ENCODE results near the gene MARCHF3. TPM values are rescaled to one million over a fixed set of nuclear protein-coding genes. Genes with fewer than 3 reads are reported as not detected.

Gene MARCHF3
- total RNA-seq, 6 experiments from 2014 or later: 0.33 to 4.3 (median 0.77) TPM

DNA sequence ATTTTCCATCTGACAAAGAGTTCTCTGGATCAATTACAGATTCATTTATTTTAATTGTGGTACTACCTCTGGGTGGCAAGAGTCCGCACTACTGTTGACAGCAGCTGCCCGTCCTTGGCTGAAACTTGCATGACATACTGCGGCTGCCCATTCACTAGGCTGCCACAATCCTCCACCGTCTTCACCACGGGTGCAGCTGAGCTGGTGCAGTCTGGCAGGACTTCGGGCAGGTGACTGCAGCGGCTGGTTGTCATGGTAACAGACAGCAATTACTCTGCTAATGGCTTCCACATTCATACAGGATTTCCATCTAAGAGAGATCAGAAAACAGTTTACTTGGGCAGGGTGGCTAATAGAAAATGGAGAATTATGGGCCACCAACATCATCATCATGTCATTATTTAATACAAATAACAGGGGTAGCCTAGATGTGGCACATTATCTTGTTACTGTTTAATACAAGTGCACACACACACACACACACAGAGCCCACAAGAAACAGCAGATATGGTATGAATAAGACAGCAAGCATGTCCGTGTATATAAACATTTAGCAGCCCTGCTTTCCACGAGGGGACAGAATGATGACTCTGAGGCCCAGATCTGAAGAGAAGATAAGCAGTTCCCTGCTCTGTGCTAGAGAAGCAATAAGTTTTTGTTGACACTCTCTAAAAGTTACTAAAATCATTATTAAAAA lies 112.3 kb downstream of the MARCHF3 start:
- Histone ChIP-seq H3K27ac (no peak overlapping the region), H3K4me1 (no peaks in the 10 kb centered on the region), H3K4me3 (no peak overlapping the region), H3K36me3 (no peaks in the 10 kb centered on the region), H3K9me3 (no peaks in the 10 kb centered on the region), H3K27me3 (no peaks in the 10 kb centered on the region)
- intact Hi-C loops (cut with DNase I): no loop called here
- TF ChIP-seq, protein P1, sequence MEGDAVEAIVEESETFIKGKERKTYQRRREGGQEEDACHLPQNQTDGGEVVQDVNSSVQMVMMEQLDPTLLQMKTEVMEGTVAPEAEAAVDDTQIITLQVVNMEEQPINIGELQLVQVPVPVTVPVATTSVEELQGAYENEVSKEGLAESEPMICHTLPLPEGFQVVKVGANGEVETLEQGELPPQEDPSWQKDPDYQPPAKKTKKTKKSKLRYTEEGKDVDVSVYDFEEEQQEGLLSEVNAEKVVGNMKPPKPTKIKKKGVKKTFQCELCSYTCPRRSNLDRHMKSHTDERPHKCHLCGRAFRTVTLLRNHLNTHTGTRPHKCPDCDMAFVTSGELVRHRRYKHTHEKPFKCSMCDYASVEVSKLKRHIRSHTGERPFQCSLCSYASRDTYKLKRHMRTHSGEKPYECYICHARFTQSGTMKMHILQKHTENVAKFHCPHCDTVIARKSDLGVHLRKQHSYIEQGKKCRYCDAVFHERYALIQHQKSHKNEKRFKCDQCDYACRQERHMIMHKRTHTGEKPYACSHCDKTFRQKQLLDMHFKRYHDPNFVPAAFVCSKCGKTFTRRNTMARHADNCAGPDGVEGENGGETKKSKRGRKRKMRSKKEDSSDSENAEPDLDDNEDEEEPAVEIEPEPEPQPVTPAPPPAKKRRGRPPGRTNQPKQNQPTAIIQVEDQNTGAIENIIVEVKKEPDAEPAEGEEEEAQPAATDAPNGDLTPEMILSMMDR (IDR thresholded peaks at IDR 0.05): no peak
- TF ChIP-seq POLR2A (IDR thresholded peaks at IDR 0.05): no peak
- ATAC-seq (no peak), DNase-seq (no peak)
- WGBS (ENCODE audit: insufficient coverage, low coverage, low lambda C conversion rate, missing lambda C conversion rate): 71% methylated on average over 9 of the region's 9 CpGs

DNA sequence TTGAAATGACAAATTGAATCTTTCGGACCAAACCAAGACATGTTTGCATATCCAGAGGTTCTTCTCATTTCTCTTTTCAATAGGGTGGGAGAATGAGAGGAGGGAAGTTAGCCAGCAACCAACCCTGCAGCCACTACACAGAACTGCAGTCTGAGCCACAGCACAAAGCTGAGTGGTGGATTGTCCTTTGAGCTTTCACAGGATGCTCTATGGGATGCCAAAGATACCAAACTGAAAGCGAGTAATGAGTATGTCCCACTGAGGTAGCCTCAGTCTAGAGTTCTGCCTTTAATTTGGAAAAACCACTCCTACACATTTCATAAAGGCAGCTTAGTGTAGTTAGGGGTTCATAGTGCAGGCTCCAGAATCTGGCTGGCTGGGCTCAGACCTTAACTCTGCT lies 114.9 kb downstream of the MARCHF3 start:
- intact Hi-C loops (cut with DNase I): no loop called here
- no peaks in the 10 kb centered on the region for H3K27me3 ChIP-seq
- no peak for ATAC-seq

DNA sequence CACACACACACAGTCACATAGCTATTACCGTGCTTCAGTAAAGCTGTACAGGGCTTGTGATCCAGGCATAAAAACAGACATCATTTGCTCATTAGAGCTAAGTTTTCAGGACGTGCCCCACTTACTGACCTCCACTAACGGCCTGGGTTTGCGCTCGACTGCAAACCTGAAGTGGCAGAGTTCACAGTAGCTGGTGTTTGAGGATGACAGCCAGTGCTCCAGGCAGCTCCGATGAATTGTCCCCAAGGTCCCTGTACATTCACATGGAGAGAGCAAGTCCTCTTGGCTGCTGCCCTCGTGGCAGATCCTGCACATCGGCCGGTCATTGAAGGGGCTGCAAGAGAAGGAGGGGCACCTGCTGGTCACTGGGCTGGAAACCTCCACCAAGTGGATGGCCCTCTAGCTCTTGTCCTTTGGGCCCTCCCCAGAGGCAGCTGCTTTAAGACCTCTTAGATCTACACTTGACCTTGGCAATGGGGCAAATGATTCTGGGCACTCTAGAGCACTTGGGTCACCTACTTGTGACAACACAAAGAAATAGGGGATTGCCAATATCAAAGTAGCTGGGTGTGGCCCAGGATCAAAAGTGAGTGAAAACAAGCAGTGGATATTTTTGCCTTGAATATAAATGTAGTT lies 115.4 kb downstream of the MARCHF3 start:
- no peak overlapping the region for H3K27ac ChIP-seq
- H3K9me3 ChIP-seq: no peaks in the 10 kb centered on the region
- intact Hi-C loops (cut with DNase I): no loop called here
- H3K4me3 ChIP-seq: no peak overlapping the region
- WGBS (ENCODE audit: insufficient coverage, low coverage, low lambda C conversion rate, missing lambda C conversion rate): 89% methylated on average over 4 of the region's 9 CpGs
- DNase-seq (no peak), ATAC-seq (no peak)
- no peaks in the 10 kb centered on the region for H3K4me1 ChIP-seq
- no peaks in the 10 kb centered on the region for H3K36me3 ChIP-seq
- TF ChIP-seq, protein P1 (IDR thresholded peaks at IDR 0.05): no peak
- TF ChIP-seq POLR2A (IDR thresholded peaks at IDR 0.05): no peak
- H3K27me3 ChIP-seq: no peaks in the 10 kb centered on the region

More for the DNA sequence above, 114.9 kb downstream of the MARCHF3 start:
- TF ChIP-seq, protein P1 (IDR thresholded peaks at IDR 0.05): no peak
- no peak for TF ChIP-seq POLR2A (IDR thresholded peaks at IDR 0.05)
- Histone ChIP-seq H3K4me1 (no peaks in the 10 kb centered on the region), H3K36me3 (no peaks in the 10 kb centered on the region), H3K4me3 (no peak overlapping the region), H3K9me3 (no peaks in the 10 kb centered on the region), H3K27ac (no peak overlapping the region)
- 88% methylated on average over 1 of the region's 2 CpGs for WGBS (ENCODE audit: insufficient coverage, low coverage, low lambda C conversion rate, missing lambda C conversion rate)
- DNase-seq: no peak

DNA sequence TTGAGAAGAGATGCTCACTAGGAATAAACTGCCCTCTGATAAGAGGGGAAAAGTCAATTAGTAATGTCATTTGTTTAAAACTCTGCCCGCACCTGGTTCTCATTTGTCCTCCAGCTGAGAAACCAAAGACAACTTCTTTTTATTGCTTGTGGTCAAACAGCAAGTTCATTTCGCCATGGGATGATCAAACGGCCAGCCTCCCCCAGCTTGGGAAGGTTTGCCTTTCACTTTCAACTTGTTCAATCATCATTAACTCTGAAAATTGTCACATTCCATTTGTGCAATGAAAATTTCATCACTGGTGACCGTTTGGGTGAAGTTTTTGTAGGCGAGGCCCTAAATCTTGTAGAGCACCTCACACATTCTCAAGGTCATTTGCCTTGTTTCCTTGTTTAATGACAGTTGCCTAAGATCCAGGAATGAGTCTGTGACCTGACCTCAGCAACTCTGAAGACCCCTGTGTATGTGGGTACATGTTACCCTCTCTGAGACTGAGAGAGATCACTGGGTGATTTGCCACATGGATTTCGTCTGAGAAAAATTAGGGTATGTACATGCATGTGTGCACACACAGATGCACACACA lies 117.7 kb downstream of the MARCHF3 start:
- no peaks in the 10 kb centered on the region for H3K4me1 ChIP-seq
- DNase-seq (no peak), ATAC-seq (no peak)
- H3K36me3 ChIP-seq: no peaks in the 10 kb centered on the region
- WGBS (ENCODE audit: insufficient coverage, low coverage, low lambda C conversion rate, missing lambda C conversion rate): 66% methylated on average over 6 of the region's 6 CpGs
- no peak overlapping the region for H3K4me3 ChIP-seq
- intact Hi-C loops (cut with DNase I): no loop called here
- no peaks in the 10 kb centered on the region for H3K27me3 ChIP-seq
- no peak for TF ChIP-seq POLR2A (IDR thresholded peaks at IDR 0.05)
- TF ChIP-seq, protein P1 (IDR thresholded peaks at IDR 0.05): no peak
- no peak overlapping the region for H3K27ac ChIP-seq
- H3K9me3 ChIP-seq: no peaks in the 10 kb centered on the region

All from right lobe of liver (tissue), 6 donors.